CD4-positive, alpha-beta T cell treated with Interleukin-17A for 1 hour (primary cell): ENCODE results near the gene GPR141.
A peak's percentile ranks its signal among the peaks of the same experiment; 100 is the strongest.
"Not testable (repeated sequence)": the region's sequence is repeated elsewhere in the genome, so short reads cannot be mapped to it uniquely, and the experiment has no call there.

Source experiments
- DNase-seq: peaks from one replicate; pipeline ENCODE4 v3.0.0-alpha.2; 2020

Gene GPR141

GRCh38 chr7:37690206-37690605, 6.6 kb downstream of the GPR141 start:
- DNase-seq = no peak

- no peak for DNase-seq
Observed at GRCh38 chr7:37694208-37695094, 10.9 kb downstream of the GPR141 start.

- no peak for DNase-seq
Observed at GRCh38 chr7:37698276-37698675, 14.7 kb downstream of the GPR141 start.

- no peak for DNase-seq
Observed at GRCh38 chr7:37698782-37699181, 15.2 kb downstream of the GPR141 start.

- no peak for DNase-seq
Observed at GRCh38 chr7:37701769-37702168, 18.2 kb downstream of the GPR141 start.

- DNase-seq = no peak
Observed at GRCh38 chr7:37703361-37703760, 19.8 kb downstream of the GPR141 start.

- not testable (repeated sequence) for DNase-seq
Observed at GRCh38 chr7:37704328-37704833, 20.8 kb downstream of the GPR141 start.

GRCh38 chr7:37705976-37706375, 22.4 kb downstream of the GPR141 start:
- DNase-seq = no peak

GRCh38 chr7:37706804-37707203, 23.2 kb downstream of the GPR141 start:
- DNase-seq = no peak

- DNase-seq = no peak
Observed at GRCh38 chr7:37707754-37708485, 24.4 kb downstream of the GPR141 start.

GRCh38 chr7:37709631-37710509, 26.3 kb downstream of the GPR141 start:
- DNase-seq = no peak

- DNase-seq = no peak
Observed at GRCh38 chr7:37713613-37714012, 30.0 kb downstream of the GPR141 start.

GRCh38 chr7:37714606-37715005, 31.0 kb downstream of the GPR141 start:
- no peak for DNase-seq

- DNase-seq = no peak
Observed at GRCh38 chr7:37718585-37718984, 35.0 kb downstream of the GPR141 start.

- DNase-seq = no peak
Observed at GRCh38 chr7:37719077-37719476, 35.5 kb downstream of the GPR141 start.

GRCh38 chr7:37724732-37725131, 41.2 kb downstream of the GPR141 start:
- no peak for DNase-seq

GRCh38 chr7:37726016-37726415, 42.5 kb downstream of the GPR141 start:
- no peak for DNase-seq

- no peak for DNase-seq
Observed at GRCh38 chr7:37728747-37729146, 45.2 kb downstream of the GPR141 start.

GRCh38 chr7:37729181-37729580, 45.6 kb downstream of the GPR141 start:
- no peak for DNase-seq

- DNase-seq = no peak
Observed at GRCh38 chr7:37730501-37730900, 46.9 kb downstream of the GPR141 start.

GRCh38 chr7:37732253-37732652, 48.7 kb downstream of the GPR141 start:
- DNase-seq = peak; percentile 38

GRCh38 chr7:37732888-37733287, 49.3 kb downstream of the GPR141 start:
- no peak for DNase-seq

GRCh38 chr7:37735196-37735595, 51.6 kb downstream of the GPR141 start:
- no peak for DNase-seq
